ENCODE results near the gene BAIAP2L2.

DNA sequence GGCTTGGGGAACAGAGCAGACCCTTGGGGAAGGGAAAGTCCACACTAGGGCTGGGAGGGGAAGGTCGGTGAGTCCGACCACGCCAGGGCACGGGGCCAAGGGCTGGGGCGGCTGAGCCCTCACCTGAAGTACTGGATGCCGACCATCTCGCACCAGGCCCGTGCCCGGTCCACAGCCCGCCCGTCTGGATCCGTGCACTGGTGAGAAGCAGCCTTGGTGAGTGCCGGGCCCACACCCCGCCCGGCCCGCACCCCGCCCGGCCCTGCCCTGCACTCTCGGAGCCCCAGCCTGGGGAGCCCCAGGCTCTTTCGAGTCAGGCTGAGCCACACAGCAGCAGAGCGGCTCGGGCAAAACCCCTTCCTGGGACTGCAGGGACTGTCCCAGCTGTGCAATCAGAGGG is 1.9 kb upstream of the BAIAP2L2 start:
- TF ChIP-seq, protein P1, sequence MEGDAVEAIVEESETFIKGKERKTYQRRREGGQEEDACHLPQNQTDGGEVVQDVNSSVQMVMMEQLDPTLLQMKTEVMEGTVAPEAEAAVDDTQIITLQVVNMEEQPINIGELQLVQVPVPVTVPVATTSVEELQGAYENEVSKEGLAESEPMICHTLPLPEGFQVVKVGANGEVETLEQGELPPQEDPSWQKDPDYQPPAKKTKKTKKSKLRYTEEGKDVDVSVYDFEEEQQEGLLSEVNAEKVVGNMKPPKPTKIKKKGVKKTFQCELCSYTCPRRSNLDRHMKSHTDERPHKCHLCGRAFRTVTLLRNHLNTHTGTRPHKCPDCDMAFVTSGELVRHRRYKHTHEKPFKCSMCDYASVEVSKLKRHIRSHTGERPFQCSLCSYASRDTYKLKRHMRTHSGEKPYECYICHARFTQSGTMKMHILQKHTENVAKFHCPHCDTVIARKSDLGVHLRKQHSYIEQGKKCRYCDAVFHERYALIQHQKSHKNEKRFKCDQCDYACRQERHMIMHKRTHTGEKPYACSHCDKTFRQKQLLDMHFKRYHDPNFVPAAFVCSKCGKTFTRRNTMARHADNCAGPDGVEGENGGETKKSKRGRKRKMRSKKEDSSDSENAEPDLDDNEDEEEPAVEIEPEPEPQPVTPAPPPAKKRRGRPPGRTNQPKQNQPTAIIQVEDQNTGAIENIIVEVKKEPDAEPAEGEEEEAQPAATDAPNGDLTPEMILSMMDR (IDR thresholded peaks at IDR 0.05; ENCODE audit: extremely low read depth in 1 of 2, insufficient read depth in 1 of 2, low read depth in 1 of 2, low read length in 2 of 2), result no peak
- TF ChIP-seq EZH2 (IDR thresholded peaks at IDR 0.05; ENCODE audit: borderline replicate concordance, low read depth, low read length, severe bottlenecking) (no peak), POLR2AphosphoS5 (IDR thresholded peaks at IDR 0.05; ENCODE audit: insufficient read depth, low read depth, low read length) (no peak), POLR2A (IDR thresholded peaks at IDR 0.05; ENCODE audit: low read depth, low read length) (no peak), JUN (IDR thresholded peaks at IDR 0.05; ENCODE audit: borderline replicate concordance, insufficient read depth, insufficient read length, low read depth) (no peak), GATA2 (IDR thresholded peaks at IDR 0.05; ENCODE audit: insufficient read depth, insufficient read length, low read depth, low read length) (no peak)
- TF ChIP-seq, protein P2, sequence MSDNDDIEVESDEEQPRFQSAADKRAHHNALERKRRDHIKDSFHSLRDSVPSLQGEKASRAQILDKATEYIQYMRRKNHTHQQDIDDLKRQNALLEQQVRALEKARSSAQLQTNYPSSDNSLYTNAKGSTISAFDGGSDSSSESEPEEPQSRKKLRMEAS (IDR thresholded peaks at IDR 0.05; ENCODE audit: insufficient read depth, insufficient read length), result no peak
